Stimulated activated CD4-positive, alpha-beta T cell treated with anti-CD3 and anti-CD28 coated beads, Interleukin-12 subunit alpha, Interleukin-12 subunit beta, amount 100 ng/mL, for 48 hours (primary cell): Measurements from ENCODE around the gene PHF14.

ENCODE experiments used
- DNase-seq, 3 donors: peaks; one replicate each; pipeline ENCODE4 v3.0.0-alpha.2; 2020; ENCODE audit warnings: low read depth in 2 of 3, low spot score in 1 of 3

The PHF14 gene

GRCh38 chr7:11082121-11082520, 108.4 kb downstream of the PHF14 start:
- DNase-seq: no peak

DNA sequence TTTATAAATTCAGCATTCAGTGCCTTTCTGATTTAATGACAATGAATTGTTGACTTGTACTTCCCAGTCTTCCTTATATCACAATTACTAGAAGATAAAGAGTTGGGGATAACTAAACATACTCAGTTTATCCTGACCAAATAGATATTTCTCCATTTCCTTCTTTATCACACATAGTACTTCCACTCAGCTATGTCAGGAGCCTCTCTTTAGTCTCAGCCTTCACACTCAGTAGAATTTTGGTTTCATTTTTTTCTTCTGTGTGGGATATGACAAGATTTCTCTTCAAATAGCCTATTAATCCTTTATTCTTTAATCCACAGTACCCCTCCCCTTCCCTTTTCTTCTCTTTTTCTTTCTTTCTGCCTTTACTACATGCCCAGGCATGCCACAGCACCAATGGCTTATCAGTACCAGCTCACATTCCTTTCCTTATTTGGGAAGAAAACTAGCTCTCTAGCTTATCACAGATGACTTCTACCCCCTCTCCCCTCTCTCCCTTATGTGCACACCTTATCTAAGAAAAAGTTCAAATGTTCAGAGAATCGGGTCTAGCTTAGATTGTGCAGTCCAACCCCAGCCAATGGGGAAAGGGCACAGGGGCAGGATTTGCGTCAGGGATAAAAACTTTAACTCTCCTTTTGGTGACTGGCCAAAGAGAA, 109.0 kb downstream of the PHF14 start:
- DNase-seq: no peak

GRCh38 chr7:11083214-11083568, 109.5 kb downstream of the PHF14 start:
- DNase-seq: no peak

DNA sequence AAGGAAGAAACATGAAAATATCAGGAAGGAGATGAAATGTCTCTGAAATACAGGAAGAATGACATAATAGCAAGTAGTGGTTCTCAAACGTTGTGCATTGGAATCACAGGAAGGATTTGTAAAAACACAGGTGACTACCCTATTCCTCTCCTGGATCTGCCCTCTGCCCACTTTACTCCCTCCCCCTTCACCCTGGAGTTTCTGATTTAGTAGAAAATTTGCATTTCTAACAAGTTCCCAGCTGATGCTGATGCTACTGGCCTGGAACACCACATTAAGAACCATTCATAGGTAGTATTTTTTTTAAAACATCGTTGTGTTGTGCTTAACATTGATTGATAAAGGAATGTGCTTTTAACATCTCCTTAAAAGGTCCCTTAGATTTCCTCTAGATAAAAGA, 130.9 kb downstream of the PHF14 start:
- no peak for DNase-seq

DNA sequence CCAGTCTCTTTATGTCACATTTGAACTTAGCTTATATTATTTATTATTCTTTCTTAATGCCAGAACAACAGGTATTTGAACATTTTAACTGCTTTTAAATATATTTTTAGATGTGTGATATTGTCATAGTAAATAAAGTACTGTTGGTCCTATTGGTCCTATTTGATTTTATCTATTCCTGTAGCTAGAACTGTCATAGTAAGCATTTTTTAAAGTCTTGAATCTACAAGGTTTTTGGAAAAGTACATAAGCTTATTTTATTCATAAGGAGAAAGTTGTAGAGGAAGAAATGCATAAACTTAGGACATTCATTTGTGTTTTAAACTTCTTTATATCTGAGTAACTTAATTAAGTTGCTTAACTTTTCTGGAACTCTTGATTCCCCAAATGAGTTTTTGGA, 136.0 kb downstream of the PHF14 start:
- no peak for DNase-seq

GRCh38 chr7:11120068-11120664, 146.5 kb downstream of the PHF14 start:
- no peak for DNase-seq

DNA sequence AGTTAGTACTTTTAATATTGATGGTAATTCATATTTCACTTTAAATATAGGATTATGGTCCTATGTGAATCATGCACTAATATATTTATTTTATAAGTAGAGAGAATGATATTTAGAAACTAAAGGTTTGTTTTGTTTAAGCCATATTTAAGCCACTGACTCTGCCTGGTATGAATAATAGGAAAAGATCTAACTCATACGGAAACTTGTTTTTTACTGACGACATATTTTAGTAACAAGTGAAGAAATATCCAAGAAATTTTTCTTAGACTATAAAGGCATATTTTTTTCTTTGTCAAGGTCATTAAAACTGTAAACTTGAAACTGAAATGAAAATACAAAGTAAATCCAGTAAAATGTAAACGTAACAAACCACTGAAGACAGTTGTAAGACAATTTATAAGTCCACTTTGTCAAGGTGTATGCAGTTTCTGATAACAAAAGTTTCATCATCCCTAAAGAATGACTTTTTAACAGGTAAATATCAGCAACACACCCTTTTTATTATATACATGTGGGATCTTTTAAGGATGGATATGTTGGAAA, 147.1 kb downstream of the PHF14 start:
- no peak for DNase-seq

DNA sequence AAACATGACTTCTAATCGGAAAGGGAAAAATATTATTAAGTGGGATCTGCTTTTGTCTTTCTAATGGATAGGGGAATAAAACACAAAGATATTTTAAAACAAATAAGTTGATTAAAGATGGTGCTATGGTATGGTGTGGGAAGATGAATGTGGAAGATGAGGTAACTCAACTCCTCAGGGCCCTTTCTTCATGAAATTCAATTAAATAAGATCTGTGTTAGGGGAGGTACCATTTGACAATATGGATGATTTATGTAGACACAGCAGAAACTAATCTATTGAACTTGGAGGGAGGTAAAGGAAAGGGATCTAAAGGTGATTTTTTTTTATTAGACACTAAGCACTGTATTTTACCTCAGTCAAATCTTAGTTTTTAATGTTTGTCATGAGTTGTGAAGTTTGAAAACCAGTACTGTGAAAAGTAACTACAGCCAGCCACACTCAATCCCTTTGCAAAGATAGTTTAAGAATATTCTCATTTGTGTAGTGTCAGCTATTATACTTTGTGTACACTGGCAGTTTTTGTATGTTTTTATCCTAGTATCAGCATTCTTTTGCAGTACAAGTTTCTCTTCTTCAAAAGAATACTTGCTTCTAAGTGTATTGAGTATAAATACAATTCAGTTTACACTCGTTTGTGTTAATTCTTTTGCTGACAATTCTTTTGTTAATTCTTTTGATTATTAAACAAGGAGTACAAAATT, 151.3 kb downstream of the PHF14 start:
- DNase-seq: no peak

DNA sequence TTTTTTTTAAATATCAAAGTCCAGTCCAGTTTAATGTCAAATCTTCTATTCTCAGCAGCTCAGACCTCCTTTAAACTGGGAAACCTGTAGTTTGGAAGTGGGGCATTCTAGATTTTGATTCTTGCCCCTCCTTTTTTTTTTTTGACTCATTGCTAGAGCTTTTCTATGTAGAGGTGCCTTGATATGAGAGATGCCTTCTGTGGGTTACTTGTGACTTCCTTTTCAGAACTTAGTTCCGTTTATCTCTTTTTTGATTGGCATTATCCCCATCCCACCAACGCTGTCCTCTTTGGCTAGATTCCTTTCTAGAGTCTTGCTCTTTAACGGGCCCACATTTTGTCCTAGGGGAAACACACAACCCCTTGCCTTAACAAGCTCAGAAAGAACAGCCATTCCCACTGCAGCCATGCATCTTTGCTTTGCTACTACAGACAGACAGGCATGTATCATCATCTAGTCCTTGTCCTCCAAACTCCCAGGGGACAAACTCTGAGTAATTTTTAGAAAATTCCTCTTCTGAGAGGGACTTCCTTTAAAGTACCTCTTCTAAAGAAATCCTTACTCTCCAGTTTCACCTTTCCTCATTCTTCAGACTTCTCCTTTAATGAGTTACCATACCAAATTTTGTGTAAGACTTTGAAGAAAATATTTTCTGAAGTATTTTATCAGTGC, 153.6 kb downstream of the PHF14 start:
- DNase-seq: no peak

GRCh38 chr7:11127988-11128387, 154.3 kb downstream of the PHF14 start:
- DNase-seq: no peak

DNA sequence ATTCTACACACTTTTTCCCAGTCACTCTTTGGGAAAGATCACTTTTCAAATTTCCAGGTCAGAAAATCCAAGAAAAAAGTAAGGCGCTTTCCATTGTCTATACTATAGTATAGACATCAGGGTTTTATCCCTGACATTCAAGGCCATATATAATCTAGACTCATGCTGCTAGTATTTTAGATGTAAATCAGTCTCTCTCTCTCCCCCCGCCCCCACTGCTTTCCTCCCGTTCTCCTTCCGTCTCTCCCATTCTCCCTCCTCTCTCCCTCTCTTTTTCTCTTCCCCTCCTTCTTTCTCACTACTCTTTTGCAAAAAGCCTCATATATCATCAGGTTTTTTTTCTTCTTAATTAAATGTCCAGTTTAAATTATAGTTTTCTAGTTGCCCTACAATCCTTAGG, 154.8 kb downstream of the PHF14 start:
- DNase-seq: no peak

GRCh38 chr7:11130012-11130411, 156.3 kb downstream of the PHF14 start:
- DNase-seq: no peak

GRCh38 chr7:11130601-11131000, 156.9 kb downstream of the PHF14 start:
- DNase-seq: no peak

- no peak for DNase-seq
These were observed 159.8 kb downstream of the PHF14 start for GRCh38 chr7:11133436-11133959.

DNA sequence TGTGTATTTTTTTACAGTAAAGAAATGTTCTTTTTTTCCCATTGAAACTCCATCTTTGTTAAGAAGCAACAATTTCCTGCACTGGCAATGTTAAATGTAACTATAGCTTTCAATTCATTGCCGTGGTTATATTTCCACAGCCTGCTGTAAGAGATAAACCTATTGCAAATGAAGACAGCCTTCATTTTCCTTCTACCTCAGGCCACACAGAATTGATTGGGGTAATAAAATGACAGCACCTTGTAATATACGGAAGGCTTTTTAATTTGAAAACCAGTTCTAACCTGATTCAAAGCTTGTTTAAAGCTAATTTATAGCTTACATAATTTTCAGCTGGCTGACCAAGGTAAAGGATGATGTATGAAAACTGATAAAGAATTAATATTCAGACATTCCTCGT, 161.9 kb downstream of the PHF14 start:
- DNase-seq: no peak

- DNase-seq: no peak
These were observed 167.9 kb downstream of the PHF14 start for GRCh38 chr7:11141541-11141940.

DNA sequence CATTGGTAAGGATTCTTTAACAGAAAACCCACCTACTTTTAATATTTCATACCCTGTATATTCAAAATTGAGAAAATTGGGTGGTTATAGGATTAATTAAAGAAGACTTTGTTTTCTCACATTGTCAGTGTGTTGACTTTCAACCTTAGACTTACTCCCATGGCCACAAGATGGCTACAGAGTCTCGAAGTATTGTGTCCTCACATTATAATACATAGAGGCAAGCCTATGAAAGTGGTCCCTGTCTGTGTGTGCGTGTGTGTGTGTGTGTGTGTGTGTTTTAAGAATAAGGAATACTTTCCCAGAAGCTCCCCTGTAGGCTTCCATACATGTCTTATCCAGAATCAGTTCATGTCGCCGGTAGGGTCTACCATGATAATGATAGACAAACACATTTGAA, 180.0 kb downstream of the PHF14 start:
- no peak for DNase-seq

- no peak for DNase-seq
These were observed 182.2 kb downstream of the PHF14 start for GRCh38 chr7:11155883-11156282.

DNA sequence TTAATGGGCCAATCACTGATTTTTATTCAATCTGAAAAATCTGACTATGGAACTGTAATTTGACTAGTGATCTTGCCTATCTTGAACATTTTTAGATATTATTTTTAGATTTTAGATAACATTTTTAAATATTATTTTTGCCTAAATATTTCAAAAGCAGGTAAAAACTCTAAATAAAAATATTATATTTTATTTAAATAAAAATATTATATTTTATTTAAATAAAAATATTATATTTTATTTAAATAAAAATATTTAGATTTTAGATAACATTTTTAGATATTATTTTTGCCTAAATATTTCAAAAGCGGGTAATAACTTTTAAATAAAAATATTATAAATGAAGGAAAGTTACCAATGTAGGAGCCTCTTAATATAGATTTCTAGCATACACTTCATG, 187.8 kb downstream of the PHF14 start:
- DNase-seq: no peak

- DNase-seq: no peak
These were observed 189.5 kb downstream of the PHF14 start for GRCh38 chr7:11163220-11163619.

GRCh38 chr7:11166051-11166450, 192.4 kb downstream of the PHF14 start:
- DNase-seq: no peak
